GM21717 (cell line): Measurements from ENCODE around the gene OR13J1.

Source experiments
- ATAC-seq: cut with Tn5 transposase; IDR thresholded peaks from one replicate; pipeline ENCODE4 v1.9.1; 2021; ENCODE audit warnings: mild to moderate bottlenecking, moderate library complexity; ENCODE audit not compliant: unreplicated experiment

Gene OR13J1

GRCh38 chr9:35835216-35835632 lies 35.0 kb downstream of the OR13J1 start:
- ATAC-seq = no peak

GRCh38 chr9:35834260-35835215 lies 35.7 kb downstream of the OR13J1 start:
- ATAC-seq = no peak

- ATAC-seq = no peak
These were observed 37.4 kb downstream of the OR13J1 start for GRCh38 chr9:35832814-35833213.

GRCh38 chr9:35831040-35831439 lies 39.2 kb downstream of the OR13J1 start:
- ATAC-seq = no peak

- ATAC-seq = no peak
These were observed 40.5 kb downstream of the OR13J1 start for GRCh38 chr9:35829764-35830096.

GRCh38 chr9:35829084-35829763 lies 41.0 kb downstream of the OR13J1 start, which contains the start of gene TMEM8B:
TMEM8B (plus strand) TSS chr9:35829228; CDS start chr9:35829448, 220 bp downstream.
- ATAC-seq = peak; percentile 63

GRCh38 chr9:35828716-35829083 lies 41.5 kb downstream of the OR13J1 start, which contains the start of gene FAM221B:
FAM221B (minus strand) TSS chr9:35828732; CDS start chr9:35826161, 2,571 bp downstream.
- no peak for ATAC-seq

- no peak for ATAC-seq
These were observed 42.7 kb downstream of the OR13J1 start for GRCh38 chr9:35827486-35827885.

- no peak for ATAC-seq
These were observed 44.0 kb downstream of the OR13J1 start for GRCh38 chr9:35826071-35826701.

- no peak for ATAC-seq
These were observed 47.3 kb downstream of the OR13J1 start for GRCh38 chr9:35822926-35823325.

GRCh38 chr9:35820076-35820475 lies 50.1 kb downstream of the OR13J1 start:
- ATAC-seq = no peak
